ENCODE results near the gene LENG1.
"Not testable (repeated sequence)": the region's sequence is repeated elsewhere in the genome, so short reads cannot be mapped to it uniquely, and the experiment has no call there.

Gene LENG1

DNA sequence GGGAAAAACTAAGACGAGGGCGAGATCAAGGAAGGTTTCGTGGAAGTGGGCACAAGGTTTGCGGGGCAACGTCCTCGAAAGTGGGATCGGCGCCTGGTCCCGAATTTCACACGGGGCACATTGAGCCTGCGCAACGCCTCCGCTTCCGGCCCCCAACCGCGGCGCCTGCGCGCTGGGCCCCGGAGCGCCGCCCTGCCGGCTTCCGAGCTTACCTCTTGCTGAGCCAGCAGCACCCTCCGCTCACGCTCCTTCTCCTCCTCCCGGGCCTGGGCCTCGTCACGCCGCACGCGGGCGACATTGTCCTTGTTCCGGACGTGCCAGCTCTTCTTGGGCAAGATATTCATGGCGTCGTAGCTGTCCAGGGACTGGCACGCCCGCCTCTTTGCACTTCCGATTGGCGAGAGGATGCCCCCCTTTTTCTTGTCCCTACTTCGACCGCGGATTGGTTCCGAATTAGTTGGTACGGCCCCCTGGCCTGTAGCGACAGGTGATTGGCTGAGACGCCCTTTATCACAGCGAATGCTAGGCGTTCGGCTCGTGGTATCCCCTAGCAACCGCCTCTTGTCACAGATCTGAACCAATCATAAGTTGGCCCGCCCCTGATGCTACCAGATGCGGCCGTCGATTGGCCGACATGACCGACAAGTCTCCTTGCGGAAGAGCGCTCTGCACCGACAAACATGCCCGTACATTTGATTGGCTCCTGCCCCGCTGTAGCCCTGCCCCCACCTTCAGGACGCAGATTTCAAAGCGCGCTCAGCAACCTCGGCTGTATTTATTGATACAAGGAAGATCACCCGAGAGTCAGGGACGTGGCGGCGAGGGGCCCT is at the start of gene LENG1:
Gene LENG1, minus strand, starts transcription at position 370 of the 830 bp plus-strand sequence. Its CDS starts 26 bp downstream, at position 344.
- DNase-seq = peak; percentile 95

DNA sequence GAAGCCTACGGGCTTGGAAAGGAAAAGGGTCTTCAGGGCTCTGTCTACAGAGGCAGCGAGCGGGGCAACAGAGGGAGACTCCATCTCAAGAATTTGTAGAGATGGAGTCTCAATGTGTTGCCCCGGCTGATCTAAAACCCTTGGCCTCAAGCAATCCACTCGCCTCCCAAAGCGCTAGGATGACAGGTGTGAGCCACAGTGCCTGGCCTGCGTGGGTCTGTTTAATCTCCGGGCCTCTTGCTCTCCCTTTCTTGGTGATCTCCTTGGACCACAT is 49.2 kb upstream of the LENG1 start:
- DNase-seq = no peak

DNA sequence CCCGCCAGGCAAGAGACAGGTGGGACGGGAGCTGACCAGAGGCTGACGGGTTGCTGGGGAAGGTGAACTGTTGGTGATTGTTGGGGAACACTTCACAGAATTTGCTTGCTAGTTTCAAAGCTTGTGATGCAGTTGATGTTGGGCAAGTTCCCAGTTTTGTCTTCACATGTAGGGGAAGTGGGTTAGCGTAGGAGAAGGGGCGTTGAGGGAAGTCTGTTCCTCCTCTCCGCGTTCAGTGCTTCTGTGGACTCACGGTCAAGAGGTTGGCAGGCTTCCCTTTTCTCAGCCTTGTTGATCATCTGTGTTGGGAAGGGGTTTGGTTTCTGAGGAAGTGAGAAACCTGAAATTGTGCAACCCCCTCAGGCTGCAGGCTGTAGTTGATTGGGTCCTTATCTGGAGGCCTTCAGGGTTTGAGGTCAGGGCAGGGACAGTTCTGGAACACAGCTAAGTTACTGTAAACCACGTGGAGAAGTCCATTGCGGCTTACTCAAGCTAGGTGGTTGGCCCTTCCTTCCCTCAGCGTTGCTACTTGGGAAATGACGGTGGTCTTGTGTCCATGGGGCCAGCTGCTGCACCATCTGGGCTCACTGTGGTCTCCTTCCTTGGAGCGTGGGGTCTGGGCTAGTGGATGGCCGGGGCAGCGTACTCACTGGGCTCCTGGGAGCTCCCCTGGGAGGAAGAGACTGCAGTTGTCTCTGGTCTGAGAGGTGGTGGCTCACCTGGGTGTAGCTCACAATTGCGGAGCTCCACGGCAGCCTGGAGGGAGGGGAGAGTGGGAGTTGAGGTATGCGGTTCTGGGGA is 48.7 kb upstream of the LENG1 start:
- peak; percentile 81 for DNase-seq

DNA sequence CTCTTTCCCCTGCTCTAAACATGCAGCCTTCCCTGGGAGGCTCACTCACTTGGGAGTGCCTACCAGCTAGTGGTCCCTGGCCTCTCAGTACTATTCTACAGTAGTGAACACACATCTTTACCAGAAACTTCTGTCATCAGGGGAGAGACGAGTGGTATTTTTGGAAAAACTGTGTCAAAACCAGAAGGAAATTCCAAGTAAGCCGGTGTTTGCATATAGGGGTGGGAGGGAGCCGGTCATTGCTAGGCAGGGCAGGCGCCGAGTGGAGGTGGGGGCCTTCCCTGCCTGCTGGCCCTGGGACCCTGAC is 48.1 kb upstream of the LENG1 start:
- no peak for DNase-seq

DNA sequence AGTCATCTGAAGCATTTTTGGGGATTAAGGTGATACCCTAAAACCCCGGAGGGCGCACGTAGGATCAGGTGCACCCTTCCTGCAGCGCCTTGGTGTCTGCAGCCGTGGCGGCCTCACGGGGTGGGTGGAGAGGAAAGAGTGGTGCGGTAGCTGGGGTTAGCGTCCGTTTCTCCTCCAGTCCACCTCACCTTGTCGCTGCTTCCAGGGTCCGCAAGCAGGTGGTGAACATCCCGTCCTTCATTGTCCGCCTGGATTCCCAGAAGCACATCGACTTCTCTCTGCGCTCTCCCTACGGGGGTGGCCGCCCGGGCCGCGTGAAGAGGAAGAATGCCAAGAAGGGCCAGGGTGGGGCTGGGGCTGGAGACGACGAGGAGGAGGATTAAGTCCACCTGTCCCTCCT is 47.7 kb upstream of the LENG1 start:
- peak; percentile 65 for DNase-seq

DNA sequence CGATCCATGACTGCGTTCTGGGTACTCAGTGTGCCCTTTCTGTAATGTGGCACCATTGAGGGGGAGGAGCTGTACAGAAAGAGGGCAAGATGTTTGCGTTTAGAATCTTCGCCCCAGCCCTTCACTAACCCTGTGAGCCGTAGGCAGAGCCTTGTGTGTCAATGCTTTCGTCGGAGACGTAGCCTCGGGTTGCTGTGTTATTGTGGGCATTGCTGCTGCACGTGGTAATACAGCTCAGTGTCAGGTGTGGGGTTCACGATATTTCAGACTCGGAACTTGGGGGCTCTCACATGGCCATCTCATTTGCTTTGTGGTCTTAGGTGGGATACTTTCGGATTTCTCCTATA is 47.3 kb upstream of the LENG1 start:
- peak; percentile 59 for DNase-seq

DNA sequence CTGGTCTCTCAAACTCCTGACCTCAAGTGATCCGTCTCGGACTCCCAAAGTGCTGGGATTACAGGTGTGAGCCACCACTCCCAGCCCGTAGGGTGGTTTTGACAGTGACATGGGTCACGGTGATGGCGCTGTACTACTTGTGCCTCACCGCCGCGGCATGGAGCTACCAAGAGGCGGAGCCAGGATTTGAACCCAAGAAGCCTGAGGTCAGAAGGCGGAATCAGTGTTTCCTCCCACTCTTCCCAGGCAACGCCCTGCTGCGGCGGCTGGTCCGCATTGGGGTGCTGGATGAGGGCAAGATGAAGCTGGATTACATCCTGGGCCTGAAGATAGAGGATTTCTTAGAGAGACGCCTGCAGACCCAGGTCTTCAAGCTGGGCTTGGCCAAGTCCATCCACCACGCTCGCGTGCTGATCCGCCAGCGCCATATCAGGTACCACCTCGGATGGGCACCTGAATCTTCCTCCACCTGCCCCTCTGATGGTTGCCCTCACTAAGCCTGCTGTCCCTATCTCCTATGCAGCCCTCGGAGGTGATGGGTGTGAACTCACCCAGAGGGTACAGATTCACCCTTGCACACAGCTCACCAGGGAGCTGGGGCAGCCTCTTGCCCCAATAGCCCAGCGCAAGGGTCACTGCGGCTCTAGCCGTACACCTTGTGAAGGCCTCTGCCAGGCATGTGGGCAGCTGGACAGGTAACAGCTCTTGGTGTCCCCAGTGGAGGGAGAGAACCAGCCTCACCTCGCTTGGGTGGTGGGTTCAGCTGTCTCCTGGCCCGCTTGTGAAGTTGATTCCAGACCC is 46.7 kb upstream of the LENG1 start:
- no peak for DNase-seq

DNA sequence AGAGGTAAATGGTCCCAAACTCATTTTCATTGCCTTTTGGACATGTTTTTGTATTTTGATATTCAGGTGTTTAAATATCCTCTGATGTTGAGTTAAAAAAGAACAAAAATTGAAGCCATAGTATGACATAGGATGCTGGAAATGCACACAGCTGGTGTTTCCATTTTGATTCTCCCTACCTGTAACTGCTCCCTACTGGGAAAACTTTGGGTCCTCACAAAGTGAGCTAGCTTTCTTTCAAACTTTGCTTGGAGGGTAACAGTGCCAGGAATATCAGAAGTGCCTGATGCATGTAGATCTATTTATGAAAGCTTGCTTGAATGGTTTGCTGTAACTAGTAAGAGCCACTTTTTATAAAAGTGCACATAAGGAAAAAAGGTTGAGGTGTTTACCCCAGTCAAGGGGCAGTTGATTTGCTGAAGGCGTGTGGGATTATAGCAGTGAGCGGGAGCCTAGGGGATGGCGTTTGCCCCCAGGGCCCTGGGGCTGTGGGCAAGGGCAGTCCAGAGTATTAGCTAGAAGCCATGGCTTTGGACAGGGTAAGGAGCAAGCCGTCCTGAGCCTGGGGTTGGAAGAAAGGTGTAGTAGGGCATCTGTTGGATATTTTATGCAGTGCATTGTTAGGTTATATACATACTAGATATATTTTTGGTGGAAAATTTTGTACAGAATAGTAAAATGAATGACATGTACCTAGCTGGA is 45.4 kb upstream of the LENG1 start:
- no peak for DNase-seq

DNA sequence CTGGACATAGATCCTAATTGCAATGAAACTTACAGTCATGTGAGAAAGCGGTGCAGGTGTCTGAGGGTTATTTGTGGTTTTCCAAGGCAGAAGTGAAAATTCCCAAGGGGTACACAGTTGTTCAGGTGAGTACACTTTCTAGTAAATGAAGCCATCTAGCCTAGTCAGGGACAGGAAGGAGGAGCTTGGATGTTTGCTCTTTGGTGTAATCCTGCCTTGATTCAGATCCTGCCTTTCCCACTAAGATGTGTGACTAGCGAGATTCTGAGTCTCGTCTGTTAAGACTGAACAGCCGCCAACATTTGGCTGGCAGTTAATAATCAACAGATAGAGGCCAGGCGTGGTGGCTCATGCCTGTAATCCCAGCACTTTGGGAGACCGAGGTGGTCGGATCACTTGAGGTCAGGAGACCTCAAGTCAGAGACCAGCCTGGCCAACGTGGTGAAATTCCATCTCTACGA is 43.7 kb upstream of the LENG1 start:
- no peak for DNase-seq

DNA sequence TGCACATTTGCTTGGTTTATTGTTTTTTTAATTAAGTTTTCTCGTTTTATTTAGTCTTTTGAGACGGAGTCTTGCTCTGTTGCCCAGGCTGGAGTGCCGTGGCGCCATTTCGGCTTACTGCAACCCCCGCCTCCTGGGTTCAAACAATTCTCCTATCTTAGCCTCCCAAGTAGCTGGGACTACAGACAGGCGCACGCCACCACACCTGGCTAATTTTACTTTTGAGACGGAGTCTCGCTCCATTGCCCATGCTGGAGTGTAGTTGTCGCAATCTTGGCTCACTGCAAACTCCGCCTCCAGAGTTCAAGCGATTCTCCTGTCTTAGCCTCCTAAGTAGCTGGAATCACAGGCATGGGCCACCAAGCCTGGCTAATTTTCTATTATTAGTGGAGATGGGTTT is 42.5 kb upstream of the LENG1 start:
- DNase-seq = no peak

DNA sequence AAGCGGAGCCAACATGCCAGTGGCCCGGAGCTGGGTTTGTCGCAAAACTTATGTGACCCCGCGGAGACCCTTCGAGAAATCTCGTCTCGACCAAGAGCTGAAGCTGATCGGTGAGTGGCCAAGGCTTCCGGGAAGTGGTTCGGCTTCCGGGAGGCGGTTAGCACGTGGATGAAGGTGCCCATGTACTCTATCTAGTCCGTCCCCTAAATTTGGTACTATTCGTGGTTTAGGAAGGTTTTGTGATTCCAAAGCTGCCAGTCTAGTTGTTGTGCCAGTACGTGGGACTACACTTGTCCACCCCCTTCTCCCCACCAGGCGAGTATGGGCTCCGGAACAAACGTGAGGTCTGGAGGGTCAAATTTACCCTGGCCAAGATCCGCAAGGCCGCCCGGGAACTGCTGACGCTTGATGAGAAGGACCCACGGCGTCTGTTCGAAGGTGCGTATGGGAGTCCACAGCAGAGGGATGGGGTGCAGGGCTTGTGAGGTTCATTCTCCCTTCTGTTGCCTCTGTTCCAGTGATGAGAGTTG is 41.7 kb upstream of the LENG1 start:
- DNase-seq = no peak

DNA sequence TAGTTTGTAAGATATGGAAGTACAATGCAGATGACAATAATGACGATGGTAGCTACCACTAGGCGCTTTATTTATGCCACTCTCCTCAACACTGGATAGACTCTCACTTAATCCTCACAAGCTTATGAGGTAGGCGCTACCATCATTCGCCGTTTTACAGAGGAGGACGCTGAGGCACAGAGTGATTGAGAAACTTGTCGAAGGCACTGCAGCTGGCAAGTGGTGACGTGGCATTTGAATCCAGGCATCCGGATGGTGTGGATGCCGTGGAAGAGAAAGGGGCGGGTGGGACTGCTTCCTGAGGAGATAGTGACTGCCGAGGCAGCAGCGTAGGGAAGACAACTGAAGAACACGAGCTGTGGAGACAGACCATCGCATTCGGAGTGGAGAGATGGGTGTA is 39.9 kb upstream of the LENG1 start:
- no peak for DNase-seq

DNA sequence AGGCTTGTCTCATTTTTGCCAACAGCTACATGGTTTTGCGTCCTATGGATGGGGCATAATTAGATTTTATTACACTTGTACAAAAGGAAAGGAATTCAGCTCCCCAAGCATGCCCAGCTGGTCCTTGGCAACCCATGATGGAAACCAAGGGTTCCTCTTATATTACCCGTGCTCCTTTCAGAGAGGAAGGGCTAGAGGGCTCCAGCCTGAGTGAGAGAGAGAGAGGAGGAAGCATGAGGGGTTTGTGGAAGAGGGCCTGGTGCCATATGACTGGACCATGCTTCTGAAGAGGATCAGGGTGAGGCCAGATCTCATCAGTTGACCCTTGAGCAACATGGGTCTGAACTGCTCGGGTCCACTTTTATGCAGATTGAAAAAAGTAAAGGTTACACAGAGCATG is 37.6 kb upstream of the LENG1 start:
- no peak for DNase-seq

DNA sequence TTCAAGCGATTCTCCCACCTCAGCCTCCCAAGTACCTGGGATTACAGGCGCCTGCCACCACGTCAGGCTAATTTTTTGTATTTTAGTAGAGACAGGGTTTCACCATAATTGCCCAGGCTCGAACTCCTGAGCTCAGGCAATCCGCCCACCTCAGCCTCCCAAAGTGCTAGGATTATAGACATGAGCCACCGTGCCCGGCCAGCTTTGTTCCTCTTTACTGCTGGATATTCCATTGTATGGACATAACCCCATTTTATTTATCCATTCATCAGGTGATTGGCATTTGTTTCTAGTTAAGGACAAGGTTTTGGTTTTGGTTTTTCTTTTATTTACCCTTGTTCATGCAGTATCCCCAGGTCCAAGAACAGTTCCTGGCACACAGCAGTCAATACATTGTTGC is 37.0 kb upstream of the LENG1 start:
- DNase-seq = no peak

DNA sequence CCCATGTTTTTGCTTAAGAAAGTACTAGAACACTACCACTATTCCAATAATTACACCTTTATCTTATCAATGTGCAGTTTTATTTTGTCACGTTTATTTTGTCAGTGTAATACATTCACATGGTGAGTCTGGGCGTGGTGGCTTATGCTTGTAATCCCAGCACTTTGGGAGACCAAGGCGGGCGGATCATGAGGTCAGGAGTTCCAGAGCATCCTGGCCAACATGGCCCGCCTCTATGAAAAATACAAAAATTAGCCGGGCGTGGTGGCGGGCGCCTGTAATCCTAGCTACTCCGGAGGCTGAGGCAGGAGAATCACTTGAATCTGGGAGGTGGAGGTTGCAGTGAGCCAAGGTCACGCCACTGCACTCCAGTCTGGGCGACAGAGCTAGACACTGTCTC is 34.9 kb upstream of the LENG1 start:
- DNase-seq = not testable (repeated sequence)

DNA sequence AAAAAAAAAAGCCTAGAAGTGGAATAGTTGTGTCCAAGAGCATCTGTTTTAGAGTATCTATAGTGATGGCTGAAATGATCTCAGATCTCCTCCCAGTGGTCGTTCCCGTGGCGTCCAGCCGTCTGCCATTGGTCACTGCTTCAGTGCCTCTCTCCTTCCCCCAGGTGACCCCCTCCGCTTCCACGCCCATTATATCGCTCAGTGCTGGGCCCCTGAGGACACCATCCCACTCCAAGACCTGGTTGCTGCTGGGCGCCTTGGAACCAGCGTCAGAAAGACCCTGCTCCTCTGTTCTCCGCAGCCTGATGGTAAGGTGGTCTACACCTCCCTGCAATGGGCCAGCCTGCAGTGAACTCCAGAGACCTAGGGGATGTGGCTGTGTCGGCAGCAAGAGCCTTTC is 33.5 kb upstream of the LENG1 start:
- no peak for DNase-seq

DNA sequence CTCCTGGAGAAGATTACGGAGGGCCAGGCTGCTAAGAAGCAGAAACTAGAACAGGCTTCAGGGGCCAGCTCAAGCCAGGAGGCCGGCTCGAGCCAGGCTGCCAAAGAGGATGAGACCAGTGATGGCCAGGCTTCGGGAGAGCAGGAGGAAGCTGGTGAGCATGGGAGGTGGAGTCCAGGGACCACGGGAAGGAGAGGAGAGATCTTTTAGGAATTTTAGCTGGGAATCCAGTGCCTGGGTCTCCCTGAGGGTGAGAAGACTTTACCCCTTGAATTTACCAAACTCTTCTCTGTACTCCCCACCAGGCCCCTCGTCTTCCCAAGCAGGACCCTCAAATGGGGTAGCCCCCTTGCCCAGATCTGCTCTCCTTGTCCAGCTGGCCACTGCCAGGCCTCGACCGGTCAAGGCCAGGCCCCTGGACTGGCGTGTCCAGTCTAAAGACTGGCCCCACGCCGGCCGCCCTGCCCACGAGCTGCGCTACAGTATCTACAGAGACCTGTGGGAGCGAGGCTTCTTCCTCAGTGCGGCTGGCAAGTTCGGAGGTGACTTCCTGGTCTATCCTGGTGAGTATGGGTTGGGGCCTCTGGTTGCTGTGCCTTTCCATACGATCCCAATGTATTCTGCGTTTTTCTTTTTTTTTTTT is 32.4 kb upstream of the LENG1 start:
- no peak for DNase-seq

DNA sequence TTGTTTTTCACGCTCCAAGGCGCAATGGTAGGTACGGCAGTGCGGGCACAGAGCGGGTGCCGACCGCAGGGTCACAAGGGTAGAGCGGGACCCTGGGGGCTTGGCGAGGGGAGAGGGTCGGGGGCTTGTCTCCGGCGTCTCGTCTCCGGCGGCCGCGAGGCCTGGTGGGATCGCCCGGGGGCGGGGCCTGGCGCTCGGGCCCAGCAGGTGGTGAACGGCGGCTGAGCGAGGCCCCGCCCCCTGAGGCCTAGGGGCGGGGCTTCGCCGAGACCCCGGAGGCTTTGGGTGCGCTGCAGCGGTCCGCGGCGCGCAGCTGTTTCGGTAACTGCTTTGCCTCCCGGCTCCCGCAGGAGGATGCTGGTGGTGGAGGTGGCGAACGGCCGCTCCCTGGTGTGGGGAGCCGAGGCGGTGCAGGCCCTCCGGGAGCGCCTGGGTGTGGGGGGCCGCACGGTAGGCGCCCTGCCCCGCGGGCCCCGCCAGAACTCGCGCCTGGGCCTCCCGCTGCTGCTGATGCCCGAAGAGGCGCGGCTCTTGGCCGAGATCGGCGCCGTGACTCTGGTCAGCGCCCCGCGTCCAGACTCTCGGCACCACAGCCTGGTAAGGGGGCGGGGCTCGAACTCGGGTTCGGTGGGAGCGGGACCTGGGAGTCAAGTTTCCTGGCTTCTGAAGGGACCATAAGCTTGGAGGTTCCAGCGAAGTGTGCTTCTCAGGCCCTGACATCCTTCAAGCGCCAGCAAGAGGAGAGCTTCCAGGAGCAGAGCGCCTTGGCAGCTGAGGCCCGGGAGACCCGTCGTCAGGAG is 31.7 kb upstream of the LENG1 start, which contains the start of gene TSEN34:
Gene TSEN34, plus strand, starts transcription at position 298 of the 800 bp plus-strand sequence. Its CDS starts 57 bp downstream, at position 355.
- peak; percentile 98 for DNase-seq

DNA sequence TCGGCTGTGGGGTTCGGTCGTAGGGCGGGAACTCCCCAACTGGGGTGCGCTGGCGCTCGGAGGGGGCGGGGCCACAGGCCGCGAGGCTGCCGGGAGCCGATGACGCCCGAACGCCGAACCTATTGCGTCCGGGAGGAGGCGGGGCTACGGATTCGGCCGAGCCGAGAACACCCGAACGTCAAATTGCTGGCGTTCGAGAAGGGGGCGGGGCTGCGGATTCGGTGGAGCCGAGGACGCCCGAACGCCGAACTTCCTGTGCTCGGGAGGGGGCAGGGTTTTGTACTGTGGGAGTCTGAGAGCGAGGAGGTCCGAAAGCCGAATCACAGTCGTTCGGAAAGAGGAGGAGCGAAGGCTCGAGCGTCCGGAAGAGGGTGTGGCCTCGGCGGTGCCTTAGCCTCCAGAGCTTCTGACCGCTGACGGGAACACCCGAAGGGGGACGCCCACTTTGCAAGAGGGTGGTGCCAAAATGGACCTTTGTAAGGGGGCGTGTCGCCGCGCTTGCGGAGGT is 31.0 kb upstream of the LENG1 start:
- peak; percentile 100 for DNase-seq

DNA sequence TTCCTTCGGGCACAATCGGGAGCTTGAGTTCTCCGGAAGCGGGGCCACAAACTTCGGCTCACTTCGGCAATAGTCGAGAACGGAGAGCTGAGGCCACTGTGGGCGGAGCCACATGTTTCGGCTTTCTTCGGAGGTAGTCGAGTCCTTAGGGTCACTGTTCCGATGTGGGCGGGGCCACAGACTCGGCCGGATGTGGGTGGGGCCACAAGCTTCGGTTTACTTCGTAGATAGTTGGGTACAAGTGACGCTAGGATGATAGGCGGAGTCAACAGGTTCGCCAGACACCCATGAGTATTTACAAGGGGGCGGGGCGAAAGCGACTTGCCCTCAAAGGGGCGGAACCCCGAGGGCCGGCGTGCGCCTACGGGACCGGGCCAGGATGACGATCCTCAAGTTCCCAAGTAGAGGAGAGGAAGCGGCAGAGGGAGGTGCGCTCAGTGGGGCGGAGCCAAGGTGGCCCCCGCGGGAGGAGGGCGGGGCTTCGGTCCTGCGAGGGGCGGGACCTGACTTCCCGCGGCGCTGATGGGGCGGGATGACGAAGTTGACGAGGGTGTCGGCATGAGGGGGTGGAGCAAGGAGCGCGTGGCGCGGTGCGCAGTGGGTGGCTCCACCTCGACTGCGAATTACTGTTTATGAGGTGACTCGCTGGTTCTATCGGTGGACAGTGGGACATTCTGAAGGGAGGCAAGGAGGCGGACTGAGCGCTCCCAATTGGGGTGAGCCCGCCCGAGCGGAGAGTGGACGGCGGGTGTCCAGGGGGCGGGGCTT is 30.4 kb upstream of the LENG1 start:
- DNase-seq = peak; percentile 100
